Measurements from ENCODE around the gene PER1.

PER1 gene

GRCh38 chr17:8142887-8143580 is 9.2 kb downstream of the PER1 start:
- no peak overlapping the region for H3K4me3 ChIP-seq (ENCODE audit: low read depth, low read length)

DNA sequence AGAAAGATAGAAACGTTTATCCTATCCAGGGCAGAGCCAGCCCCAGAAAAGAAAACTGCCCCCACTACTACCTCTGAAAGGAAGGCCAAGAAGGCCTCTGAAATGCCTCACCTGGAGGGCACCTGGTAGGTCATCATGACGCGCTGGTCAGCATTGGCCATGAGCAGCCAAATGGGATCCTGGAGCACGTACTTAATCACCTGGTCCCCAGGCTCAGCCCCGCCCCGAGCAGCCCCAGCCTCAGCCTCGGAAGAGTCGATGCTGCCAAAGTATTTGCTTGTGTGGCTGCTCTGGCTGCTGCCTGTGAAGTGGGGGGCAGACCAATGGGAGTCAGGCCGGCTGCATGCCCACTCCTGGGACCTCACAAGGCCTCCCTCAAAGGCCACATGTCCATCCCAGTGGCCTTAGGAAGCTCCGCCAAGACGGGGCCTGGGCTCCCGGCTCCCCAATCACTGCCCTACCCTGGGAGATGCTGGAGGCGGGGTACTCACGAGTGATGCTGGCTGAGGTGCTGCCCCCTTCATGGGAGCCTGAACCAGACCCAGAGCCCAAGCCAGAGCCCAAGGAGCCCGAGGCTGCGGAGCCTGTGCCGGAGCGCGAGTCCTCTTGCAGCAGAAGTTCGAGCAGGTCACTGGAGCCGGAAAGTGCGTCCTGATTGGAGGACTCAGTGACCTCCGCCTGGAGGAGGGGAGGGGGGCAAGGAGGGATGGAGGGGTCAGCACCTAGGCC is 9.9 kb downstream of the PER1 start:
- H3K4me3 ChIP-seq (ENCODE audit: low read depth, low read length) = no peak overlapping the region

DNA sequence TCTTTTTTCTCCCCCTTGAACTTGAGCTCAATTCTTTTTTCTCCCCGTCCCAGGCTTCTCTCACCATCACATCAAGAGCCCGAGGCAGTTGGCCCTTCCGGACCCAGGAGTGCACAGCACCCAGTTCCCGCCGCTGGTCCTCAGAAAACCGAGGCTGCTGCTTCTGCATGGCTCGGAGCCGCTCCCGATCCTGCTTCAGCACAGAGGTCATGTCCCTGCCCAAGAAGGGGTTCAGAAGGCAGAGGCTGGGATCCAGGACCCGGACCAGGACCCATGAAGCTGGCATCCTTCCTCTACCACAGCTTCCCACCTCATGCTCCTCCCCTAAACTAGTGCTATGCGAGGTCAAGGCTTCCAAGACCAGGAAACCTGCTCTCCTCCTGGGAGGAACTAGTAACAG is 10.5 kb downstream of the PER1 start:
- no peak overlapping the region for H3K4me3 ChIP-seq (ENCODE audit: low read depth, low read length)

DNA sequence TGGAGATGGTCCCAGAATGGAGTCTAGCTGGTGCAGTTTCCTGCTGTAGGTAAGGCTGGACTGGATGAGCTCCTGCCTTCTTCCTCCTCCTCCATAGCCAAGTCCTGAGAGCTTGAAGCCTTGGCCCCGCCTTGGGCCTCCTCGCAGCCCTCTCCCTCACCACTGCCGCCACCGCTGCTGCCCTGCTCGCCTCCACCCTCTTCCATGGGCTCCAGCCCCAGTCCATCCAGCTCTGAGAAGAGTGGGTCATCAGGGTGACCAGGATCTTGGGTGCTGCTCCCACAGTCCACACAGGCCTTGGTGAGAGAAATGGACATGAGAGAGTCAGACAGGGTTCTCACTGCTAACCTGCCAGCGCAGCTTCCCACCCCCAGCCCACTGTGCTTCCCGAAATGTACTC is 11.2 kb downstream of the PER1 start:
- H3K4me3 ChIP-seq (ENCODE audit: low read depth, low read length) = no peak overlapping the region

- no peak overlapping the region for H3K4me3 ChIP-seq (ENCODE audit: low read depth, low read length)
These were observed 11.9 kb downstream of the PER1 start for GRCh38 chr17:8140065-8141029.

DNA sequence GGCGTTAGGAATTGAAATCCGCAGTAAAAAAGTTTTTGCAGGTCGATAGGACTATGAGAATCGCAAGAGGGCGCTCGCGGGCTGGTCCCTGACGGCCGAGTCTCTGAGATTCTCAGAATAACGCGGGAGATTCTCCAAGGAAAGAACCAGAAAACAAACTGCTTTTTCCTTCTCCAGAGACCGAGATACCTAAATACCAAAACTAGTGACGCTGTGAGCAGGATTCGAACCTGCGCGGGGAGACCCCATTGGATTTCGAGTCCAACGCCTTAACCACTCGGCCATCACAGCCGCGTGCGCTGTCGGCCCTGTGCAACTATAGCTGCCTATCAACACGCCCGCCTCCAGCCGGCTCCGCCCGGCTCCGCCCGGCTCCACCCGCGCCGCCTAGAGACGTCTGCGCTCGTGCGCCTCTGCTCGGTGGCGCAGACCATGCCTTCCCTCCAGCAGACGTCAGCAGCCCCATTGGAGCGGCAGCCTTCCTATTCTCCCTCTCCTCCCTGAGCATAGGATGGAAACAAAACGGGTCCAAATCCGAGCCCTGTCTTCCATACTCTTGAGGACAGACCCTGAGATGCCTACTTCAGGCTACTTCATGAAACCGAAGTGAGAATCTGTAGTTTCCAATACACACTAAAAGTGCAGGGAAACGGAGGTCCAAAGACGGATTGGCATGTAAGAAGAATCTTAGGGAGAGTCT is 13.4 kb downstream of the PER1 start:
- peak overlapping the region; percentile 67 for H3K4me3 ChIP-seq (ENCODE audit: low read depth, low read length)

- peak overlapping the region; percentile 67 for H3K4me3 ChIP-seq (ENCODE audit: low read depth, low read length)
These were observed 13.9 kb downstream of the PER1 start for GRCh38 chr17:8138374-8138671.

GRCh38 chr17:8137645-8138373 is 14.4 kb downstream of the PER1 start:
- peak overlapping the region; percentile 67 for H3K4me3 ChIP-seq (ENCODE audit: low read depth, low read length)

- H3K4me3 ChIP-seq (ENCODE audit: low read depth, low read length) = no peak overlapping the region
These were observed 18.3 kb downstream of the PER1 start for GRCh38 chr17:8133941-8134340.

DNA sequence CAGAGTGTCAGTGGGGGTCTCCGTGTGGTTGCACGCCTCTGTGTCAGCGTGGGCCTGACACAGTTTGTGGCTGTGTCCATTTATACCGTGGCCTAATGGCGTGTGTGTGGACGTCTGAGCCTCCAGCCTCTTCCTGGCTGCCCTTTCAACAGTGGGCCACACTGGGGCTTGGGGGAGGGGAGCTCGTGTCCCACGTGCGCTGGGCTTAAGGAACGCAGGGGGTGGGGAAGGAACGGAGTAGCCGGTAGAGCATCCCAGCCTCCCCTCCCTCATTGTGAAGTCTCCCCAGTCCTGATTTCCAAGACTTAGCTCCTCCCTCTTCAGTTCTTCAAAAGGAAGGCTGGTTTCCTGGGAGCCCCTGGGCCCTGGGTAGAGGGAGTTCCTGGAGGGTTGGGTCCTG is 18.8 kb downstream of the PER1 start:
- no peak overlapping the region for H3K4me3 ChIP-seq (ENCODE audit: low read depth, low read length)

DNA sequence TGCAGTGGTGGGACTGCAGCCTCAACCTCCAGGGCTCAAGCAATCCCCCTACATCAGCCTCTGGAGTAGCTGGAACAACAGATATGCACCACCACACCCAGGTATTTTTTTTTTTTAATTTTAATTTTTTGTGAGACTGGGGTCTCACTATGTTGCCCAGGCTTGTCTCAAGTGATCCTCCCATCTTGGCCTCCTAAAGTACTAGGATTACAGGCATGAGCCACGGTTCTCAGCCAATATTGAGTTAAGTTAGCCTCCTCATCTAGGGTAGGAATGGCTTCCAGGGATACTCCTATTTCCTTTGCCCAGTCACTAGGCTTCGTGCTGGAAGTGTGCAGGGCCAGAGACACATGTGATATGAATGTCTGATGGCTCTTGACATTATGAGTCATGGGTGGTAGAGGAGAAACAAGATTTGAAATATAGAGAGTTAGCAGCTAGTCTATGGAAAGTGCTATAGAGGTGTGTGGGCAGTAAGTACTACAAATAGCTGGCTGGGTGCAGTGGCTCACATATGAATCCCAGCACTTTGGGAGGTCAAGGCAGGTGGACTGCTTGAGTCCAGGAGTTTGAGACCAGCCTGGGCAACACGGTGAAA is 20.3 kb downstream of the PER1 start:
- H3K4me3 ChIP-seq (ENCODE audit: low read depth, low read length) = no peak overlapping the region

DNA sequence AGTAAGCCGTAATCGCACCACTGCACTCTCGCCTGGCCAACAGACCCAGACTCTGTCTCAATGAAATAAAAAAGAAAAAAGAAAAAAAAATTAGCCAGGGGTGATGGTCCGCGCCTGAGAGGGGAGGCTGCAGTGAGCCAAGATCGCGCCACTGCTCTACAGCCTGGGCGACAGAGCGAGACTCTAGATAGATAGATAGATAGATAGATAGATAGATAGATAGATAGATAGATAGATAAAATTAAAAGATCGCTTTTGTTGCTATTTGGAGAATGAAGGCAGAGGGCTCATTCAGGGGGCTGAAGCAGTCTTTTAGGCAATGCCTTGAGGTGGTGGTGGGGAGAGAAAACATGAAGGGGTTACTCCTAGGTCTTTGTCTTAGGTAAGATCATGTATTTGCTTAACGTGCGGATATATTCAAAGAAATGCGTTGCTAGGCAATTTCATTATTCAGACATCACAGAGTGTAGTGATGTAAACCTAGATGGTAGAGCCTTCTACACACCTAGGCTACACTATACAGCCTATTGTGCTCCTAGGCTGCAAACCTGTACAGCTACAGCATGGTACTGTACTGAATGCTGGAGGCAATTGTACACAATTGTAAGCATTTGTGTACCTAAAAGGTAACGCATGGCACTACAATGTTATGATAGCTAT is 23.9 kb downstream of the PER1 start:
- no peak overlapping the region for H3K4me3 ChIP-seq (ENCODE audit: low read depth, low read length)

DNA sequence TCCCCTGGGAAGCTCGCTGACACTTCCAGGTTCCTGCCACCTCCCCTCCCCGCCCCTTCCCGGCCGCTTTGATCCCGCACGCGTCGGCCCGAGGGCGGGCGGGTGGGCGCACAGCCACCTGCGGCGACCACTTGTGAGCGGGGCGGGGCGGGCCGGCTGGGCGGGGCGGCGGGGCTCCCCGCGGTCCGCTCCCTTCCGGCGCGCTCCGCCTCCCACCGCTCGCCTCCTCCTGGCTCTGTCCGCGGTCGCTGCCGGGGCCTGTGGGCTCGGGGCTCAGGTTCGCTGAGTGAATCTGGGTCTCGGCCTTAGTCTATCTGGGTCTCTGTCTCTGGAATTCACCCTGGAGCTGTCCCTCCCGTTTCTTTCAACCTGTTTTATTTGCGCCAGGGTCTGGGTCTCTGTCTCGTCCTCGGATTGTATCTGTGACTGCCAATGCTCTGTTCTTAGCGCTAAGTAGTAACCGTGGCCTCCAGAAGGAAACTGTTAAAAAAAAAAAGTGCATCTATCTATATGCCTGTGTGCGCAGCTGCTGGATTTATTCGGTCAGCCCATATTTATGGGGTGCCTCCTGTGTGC is 25.6 kb downstream of the PER1 start:
- peak overlapping the region; percentile 52 for H3K4me3 ChIP-seq (ENCODE audit: low read depth, low read length)

- peak overlapping the region; percentile 52 for H3K4me3 ChIP-seq (ENCODE audit: low read depth, low read length)
These were observed 26.2 kb downstream of the PER1 start for GRCh38 chr17:8125947-8126490.

- H3K4me3 ChIP-seq (ENCODE audit: low read depth, low read length) = peak overlapping the region; percentile 52
These were observed 26.9 kb downstream of the PER1 start for GRCh38 chr17:8125154-8125946.

GRCh38 chr17:8124350-8125153 is 27.7 kb downstream of the PER1 start:
- H3K4me3 ChIP-seq (ENCODE audit: low read depth, low read length) = peak overlapping the region; percentile 35

- H3K4me3 ChIP-seq (ENCODE audit: low read depth, low read length) = peak within 1 kb of the TSS; percentile 58
These were observed 28.4 kb downstream of the PER1 start, which contains the start of gene HES7 for GRCh38 chr17:8123695-8124349. TSS of gene HES7 (minus strand) at chr17:8124106. CDS start at chr17:8124084, 22 bp downstream.
